Fibroblast of gingiva (primary cell): ENCODE results near the gene TRAP1.
A peak's percentile ranks its signal among the peaks of the same experiment; 100 is the strongest.

Experiments used
- DNase-seq: peaks from one replicate; pipeline ENCODE4 v3.0.0-alpha.2; 2011; ENCODE audit warnings: low read depth

The TRAP1 gene

DNA sequence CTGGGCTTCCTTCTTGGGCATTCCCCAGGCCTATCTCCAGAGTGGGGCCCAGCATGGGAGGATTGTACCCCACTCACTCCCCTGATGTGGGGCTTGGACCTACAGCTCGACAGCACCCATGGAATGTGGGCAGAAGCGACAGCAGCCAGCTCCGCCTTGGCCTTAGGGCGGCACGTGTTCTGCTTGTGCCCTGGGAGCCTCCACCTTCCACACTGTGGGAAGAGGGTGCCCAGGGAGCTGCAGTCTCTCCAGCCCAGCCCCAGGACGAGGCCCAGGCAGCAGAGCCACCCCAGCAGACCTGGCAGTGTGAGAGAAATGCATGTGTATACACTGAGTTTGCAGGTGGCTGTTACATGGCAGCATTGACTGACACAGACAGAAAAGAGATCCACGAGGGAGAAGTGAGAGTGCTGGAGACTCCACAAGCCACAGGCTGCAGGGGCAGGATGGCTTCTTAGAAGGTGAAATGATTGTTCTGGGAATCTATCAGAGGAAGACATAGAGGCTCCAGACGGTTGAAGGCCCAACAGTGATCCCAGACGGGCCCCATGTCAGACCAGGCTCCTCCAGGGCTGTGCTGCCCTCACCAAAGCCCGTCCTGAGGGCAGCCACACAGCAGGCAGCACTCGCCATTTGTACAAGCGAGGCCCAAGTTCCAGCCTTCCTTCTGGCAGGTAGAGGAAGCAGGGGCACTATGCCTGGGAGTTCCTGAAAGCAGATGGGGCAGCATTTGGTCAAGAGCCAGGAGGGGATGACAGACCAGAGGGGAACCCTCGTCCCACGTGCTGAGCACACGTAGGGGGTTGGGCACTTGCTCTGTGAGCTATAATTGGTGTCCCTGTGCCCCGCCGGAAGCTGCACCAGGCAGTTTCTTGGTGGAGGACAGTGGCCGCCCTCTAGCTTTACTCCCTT, 65.6 kb downstream of the TRAP1 start:
- DNase-seq: no peak

DNA sequence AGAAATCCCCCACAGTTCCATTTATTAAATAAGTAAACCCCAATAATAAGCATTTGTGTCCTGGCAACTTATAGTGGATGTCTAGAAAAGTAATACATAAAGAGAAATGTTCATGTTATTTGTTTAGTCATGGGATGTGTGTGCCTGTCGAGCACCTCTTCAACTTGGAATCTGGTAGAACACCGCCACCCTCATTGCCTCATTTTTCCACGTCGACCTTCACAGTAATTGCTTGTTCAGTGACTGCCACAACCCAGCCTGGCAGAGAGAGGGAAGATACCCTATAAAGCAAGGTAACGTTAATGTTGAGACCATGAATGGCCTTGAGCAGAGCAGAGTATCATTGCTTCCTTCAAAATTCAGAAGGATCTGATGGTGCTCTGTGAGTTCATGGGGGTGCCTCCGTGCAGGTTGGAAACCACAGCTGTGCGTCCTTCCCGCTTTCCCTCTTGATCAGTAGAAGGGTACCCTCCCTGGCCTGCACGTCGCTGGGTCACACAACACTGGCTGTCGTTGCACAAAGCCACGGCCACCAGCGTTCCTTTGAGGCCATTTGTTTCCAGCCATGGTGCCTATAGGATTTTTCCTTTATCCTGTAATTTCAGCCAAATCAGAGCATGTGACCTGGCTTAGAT, 66.6 kb downstream of the TRAP1 start:
- no peak for DNase-seq

DNA sequence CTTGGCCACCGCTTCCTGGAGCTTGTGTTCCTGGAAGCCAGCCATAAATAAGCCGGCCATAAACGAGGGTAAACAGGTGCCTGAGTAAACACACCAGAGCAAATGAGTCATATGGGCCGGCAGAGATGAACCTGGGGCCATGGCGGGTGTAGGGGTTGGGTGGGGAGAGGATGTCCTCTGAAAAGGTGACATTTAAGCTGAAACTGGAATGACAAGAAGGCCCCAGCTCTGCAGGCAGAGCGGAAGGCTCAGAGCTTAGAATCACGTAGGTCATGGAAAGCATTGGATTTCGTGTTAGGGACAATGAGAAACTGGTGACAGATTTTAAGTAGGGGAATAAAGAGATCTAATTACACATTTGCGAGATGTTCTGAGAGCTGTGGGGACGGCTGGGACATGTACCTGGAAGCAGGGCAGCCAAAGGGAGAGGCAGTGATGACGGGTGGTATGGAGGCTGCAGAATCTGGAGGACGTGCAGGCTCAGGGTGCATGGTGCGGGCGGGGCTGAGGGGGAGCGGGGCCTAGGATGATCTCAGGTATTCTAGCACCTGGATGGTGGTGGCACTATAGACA, 70.9 kb downstream of the TRAP1 start:
- DNase-seq: no peak

DNA sequence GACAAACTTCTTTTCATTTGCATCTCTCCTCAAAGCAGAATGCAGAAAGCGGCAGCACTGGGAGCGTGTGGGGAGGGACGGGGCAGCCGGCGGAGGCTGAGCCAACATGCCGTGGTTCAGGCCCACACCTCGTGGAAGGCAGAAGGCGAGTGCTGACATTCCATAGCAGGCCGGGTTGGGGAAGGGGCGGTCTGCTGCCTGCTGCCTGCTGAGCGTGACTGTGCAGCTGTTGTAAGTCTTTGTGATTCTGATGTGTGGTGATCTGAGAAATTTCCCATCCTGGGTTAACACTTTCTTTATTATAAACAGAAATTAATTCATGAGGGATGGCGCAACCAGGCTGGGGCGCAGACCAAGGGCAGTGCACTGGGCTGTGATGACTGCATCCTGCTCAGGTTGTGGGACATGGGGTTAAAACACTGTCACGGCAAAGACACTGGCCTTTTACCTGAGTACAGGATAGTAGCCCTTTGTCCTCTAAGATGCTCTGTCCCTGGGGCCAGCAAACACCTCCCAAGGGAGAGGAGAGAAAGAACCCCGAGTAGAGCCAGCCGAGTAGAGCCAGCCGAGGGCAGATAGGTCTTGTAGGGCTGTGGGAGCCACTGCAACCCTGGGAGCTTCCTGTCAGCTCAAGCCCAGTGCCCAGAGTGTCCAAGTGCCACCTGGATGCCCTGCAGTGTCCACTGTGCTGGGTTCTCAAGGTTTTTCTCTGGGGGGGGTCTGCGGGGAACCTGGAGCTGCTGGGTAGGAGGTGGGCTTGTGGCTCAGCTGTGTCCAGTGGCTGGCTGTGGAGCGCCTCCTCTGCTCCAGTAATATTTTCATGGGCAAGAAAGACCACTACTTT, 71.6 kb downstream of the TRAP1 start:
- peak; percentile 49 for DNase-seq

DNA sequence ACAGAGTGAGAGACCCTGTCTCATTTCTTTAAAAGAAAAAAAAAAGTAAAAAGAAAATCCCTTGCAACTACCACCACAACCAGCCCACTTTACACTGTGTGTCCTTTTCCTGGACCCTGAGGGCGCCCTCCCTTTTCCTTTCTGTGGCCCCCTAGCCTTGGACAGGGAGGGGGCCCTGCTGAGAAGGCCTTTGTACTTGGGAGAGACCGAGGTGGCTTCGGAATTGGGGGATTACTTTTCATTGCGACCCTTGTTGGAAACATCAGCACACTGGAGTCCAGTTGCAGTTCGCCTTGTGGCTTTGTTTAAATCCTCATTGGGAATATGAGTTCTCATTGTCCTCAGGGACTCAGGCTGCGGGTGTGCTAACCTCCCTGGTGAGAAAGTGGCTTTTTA, 72.2 kb downstream of the TRAP1 start:
- DNase-seq: no peak

DNA sequence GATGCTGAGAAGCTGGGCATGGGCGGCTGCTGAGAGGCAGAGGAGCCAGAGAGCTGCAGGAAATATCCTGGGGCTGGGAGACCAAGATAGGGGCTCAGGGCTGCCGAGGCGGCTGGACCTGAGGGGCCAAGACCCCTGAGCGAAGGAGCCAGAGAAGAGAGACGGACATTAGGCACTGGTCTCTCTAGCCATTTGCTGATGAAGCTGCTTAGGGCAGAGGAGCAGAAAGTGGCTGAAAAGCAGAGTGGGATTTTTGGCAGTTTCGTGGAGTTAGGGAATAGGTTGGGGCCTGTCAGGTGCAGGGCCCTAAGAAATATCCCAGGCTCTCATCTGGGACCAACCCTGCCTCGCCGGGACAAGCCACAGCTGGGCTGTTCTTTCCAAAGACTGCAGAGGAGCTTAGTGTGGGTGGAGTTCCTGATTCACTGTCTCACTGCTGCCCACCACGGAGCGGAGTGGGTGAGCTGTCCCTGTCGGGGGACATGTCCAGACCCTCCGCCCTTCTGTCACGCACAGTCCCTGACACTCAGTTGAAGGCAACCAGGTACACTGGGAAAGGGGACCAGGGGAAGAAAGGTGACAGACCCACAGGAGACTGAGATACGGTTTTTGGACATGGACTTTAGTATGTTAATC, 74.1 kb downstream of the TRAP1 start:
- DNase-seq: no peak

DNA sequence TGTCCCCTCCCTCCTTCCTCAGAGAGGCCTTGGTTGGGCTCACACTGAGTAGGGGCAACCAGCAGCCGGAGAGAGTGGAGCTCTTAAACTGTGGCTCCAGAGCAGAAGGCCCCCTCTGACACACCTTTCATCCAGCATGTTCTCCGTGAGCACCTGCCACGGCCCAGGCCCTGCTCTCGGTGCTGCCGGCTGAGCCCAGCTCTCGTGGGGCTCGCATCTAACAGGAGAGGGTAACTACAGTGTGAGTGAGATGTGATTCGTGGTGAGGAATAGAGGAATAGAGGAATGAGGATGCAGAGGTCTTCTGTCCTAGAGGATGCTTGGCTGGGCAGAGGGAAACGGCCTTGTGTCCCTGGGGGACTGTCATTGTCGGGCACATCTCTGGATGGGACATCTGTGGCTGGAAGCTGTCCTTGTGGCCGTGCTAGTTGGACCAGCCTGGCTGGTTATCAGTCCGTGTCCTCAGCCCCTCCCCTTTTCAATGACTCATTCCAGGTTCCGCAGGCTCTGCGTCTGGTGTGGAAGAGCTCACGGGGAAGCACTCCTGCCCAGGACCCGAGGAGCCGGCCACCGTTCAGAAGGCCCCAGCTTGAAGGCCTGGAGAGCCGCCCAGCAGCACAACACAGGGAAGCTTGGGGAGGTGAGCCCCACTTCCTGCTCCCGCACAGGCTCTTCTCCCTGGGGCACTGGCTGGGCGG, 74.8 kb downstream of the TRAP1 start:
- DNase-seq: no peak

DNA sequence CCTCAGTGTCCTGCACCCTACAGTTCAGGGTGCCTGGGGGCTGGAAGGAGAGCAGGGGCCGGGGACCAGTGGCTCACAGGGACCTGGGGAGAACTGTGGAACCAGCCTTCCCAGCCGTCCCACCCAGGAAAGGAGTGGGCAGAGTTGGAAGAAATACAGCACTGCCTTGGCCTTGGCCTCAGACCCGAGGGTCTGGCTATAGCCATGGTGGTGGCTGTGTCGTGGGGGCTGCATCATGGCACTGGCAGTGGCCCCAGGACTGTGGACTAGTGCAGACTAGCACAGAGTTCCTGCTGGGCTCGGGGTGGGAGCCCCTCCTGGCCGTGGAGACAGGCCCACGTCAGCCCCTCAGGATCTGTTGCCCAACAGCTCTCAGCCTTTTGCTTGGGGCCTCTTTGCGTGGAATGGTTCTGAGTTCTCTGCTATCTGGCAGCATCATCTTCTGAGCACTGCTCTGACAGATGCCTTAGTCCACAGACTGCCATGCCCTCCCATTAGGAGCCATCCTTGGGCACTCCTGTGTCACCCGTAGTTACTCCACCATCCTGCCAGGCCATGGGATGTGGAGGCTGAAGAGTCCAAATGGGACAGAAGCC, 75.4 kb downstream of the TRAP1 start:
- no peak for DNase-seq

DNA sequence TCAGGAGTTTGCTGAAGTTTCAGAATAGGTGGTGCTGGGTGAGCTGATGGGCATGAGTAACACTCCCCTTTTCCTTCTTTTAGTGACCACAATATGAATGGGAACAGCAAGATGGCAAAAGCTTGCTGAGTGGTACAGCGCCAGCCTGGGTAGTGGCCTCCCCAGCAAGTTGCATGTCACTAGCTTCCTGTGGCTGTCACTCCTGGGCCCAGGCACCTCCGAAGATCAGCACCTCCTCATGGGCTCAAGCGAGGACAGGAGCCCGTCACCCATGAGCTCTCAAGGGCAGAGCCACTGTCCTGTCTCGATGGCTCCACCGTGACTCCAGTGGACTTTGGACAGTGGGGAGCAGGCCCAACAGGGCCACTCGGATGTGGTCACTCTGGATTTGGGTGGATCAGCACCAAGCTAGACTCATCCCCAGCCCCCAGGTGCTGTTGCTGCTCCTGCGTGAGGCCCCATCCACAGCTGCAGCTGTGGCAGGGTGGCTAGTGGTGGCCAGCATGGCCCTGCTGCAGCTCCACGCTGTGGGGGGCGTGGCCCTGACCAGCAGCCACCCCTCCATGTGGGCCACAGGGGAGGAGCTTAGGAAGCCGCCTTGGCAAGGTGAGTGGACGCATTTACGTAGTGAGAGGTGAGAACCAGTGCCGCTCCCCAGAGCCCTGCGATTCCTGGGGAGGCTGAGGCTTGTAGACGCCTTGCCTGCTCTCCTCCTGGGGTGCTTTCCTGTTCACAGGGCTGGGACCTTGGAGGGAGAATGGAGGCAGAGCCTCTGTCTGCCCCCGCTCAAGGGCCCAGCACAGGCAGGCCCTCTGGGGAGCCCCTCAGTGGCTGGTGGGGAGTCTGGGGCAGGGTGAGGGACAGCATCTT, 76.5 kb downstream of the TRAP1 start:
- no peak for DNase-seq

DNA sequence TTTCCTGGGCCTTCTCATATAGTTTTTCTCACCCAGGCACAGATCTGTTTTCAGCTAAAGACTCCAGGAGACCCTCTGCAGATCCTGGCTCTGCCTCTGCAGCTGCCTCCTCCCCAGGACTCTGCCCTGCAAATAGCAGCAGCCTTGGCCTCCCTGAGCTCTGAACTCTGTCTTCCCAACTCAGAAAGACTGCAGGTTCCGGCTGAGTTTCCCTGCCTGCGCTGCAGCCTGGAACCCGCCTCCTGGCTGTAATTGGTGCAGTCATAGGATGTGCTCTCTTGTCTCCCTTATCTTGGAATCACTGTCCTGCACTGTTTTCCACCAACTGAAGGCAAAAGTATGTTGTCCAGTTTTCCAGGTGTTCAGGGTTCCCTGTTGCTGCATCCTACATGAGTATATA, 77.1 kb downstream of the TRAP1 start:
- DNase-seq: no peak

DNA sequence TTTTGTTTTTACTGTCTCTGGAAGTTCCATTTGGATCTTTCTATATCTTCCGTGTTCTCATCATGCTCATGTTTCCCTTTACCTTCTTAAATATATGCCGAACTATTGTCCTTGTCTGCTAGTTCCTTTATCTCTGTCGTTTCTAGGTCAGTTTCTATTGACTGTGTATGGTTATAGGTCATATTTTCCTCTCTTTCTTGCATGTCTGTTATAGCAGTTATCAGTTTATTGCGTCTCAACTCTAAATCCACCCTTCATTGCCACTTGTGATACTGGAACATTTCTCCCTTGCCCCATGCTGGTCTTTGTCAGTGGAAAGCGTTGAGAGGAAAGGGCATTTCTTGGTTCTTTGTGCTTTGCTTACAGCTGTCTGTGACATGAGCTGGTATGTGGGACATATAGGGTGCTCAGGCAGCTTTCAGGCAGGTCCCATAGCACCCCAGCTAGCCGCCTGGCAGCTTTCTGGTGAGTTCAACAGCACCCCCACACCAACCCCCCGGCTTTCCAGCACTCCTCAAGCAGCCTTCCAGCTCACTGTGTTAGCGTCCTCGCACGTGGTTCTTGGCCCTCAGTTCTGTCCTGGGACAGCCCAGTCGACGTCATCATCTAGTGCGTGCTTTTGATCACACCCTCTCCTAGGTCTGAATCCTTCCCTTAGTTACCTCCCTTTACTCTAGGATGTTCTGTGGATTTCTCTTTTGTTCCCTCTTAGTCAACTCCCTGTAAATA, 78.2 kb downstream of the TRAP1 start:
- DNase-seq: no peak

DNA sequence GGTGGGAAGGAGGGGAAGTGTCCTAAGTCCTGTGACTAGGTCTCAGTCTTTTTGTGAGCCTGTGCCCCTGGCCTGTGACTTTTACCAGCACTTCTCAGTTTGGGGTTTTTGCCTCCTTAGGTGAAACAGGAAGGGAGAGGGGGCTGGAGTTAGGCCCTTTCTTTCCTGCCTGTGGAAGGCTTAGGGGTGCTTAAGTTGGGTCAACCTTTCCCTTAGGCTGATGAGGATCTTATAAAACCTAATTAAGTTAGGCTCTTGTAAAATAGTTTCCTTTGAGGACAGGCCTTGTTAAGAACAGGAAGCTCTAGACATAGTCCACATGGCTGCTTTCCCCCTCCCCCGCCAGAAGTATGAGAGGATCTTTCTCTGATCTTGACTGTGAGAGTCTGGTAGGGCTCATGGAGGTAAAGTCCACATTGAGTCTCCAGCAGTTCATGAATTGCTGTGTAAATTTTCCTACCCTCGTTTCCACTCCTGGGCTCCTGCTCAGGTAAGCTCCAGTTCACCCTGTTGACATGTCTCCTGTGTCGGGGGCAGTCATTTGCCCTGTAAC, 79.9 kb downstream of the TRAP1 start:
- no peak for DNase-seq

DNA sequence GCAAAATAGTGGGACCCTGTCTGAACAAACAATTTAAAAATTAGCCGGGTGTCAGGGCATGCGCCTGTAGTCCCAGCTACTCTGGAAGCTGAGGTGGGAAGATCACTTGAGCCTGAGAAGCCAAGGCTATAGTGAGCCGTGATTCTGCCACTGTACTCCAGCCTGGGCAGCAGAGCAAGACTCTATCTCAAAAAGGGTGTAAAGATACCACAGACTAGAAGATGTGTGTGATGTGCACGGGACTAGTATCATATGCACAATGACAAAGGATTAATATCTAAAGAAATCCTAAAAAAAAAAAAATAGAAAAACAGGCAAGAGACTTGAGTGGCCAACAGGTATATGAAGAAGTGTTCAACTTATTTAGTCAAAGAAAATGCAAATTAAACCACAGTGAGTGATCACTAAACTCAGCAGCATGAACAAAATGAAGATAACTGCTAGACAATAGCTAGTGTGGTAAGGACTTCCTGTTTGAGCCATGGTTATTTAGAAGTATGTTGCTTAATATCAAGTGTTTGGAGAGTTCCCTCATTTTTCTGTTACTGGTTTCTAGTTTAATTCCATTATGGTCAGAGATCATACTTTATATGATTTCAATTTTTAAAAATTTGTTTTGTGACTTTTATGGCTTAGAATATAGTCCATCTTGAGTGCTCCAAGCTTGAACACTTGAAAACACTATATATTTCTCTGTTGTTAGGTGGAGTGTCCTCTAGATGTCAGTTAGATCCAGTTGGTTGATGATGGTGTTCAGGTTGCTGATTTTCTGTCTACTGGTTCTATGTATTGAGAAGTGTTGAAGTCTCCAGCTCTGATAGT, 91.2 kb downstream of the TRAP1 start:
- no peak for DNase-seq

DNA sequence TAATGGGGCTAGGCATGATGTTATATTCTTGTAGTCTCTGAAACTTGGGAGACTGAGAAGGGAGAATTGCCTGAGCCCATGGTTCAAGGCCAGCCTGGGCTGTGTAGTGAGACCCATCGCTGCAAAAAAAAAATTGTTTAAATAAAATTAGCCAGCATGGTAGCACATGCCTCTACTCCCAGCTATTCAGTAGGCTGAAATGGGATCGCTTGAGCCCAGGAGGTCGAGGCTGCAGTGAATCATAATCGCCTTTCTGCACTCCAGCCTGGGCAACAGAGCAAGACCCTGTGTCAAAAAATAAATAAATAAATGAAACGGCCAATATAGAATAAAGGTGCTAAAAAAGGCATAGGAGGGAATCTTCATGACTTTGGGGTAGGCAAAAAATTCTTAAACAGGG, 92.0 kb downstream of the TRAP1 start:
- no peak for DNase-seq

DNA sequence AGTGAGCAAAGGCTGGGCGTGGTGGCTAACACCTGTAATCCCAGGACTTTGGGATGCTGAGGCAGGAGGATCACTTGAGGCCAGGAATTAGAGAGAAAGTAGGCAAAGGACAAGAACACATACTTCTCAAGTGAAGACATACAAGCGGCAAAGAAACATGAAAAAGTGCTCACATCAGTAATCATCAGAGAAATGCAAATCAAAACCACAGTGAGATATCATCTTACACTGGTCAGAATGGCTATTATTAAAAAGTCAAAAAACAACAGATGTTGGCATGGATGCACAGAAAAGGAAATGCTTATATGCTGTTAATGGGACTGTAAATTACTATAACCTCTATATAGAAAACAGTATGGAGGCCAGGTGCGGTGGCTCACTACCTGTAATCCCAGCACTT, 93.7 kb downstream of the TRAP1 start:
- DNase-seq: peak; percentile 48

DNA sequence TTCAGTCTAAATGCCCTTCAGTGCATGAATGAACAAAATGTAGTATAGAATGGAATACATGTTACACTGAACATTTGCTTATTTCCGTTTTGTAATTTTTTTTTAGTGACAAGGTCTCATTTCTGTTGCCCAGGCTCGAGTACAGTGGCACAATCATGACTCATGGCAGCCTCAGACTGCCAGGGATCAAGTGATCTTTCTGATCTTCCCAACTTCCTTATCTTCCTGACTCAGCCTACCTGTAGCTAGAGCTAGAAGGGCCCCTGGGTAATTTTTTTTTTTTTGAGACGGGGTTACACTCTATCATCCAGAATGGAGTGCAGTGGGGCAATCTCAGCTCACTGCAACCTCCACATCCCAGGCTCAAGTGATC, 98.6 kb downstream of the TRAP1 start:
- DNase-seq: no peak

DNA sequence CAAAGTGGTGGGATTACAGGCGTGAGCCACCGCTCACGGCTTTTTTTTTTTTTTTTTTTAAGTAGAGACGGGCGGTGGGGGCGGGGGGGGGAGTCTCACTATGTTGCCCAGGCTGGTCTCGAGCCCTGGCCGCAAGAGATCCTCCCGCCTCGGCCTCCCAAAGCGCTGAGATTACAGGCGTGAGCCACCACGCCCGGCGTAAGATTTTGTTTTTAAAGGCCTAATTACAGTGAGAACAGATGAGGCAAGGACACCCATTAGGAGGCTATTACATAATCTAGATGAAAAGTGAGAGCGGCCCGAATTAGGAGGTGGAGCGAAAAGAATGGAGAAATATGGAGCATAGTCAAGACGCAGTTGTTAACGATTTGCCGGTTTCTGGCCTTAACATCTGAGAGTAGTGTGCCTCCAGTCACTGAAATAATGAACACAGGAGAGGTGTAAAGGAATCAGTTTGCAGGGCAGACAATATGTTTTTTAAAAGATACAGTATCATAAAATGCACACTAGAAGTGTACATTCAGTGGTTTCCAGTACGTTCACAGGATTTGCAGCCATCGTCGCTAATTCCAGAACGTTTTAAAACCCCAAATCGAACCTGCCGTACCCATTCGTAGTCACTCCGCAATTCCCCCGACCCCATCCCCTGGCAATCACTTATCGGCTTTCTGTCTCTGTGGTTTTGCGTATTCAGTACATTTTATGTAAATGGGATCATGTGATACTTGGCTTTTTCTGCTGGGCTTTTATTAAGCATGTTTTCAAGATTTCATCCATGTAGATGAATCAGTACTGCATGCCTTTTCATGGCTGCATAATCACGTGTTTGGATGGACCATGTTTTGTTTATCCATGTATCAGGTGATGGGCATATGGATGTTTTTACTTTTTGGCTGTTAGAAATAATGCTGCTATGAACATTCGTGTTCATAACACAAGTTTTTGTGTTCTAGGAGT, 104.5 kb downstream of the TRAP1 start:
- no peak for DNase-seq
